Measurements from ENCODE around the gene MATN3. TPM values are rescaled to one million over a fixed set of nuclear protein-coding genes. Genes with fewer than 3 reads are reported as not detected.
A peak's percentile ranks its signal among the peaks of the same experiment; 100 is the strongest.

The MATN3 gene
- total RNA-seq, 1 donor from 2014 or later: 3.9 TPM

GRCh38 chr2:20054931-20055330 is 42.5 kb upstream of the MATN3 start:
- Histone ChIP-seq H3K27ac (no peak overlapping the region), H3K9me3 (no peaks in the 10 kb centered on the region), H3K36me3 (no peaks in the 10 kb centered on the region), H3K27me3 (no peaks in the 10 kb centered on the region), H3K4me1 (peaks cover 16% of the 10 kb centered on the region), H3K4me3 (no peak overlapping the region)
- DNase-seq (ENCODE audit: extremely low spot score in 2 of 2): no peak
- intact Hi-C loops (cut with DNase I): no loop called here
- TF ChIP-seq POLR2AphosphoS5 (IDR thresholded peaks at IDR 0.05; ENCODE audit: insufficient read depth in 1 of 2, low read depth in 1 of 2) (no peak), POLR2A (IDR thresholded peaks at IDR 0.05) (no peak)
- TF ChIP-seq, protein P1, sequence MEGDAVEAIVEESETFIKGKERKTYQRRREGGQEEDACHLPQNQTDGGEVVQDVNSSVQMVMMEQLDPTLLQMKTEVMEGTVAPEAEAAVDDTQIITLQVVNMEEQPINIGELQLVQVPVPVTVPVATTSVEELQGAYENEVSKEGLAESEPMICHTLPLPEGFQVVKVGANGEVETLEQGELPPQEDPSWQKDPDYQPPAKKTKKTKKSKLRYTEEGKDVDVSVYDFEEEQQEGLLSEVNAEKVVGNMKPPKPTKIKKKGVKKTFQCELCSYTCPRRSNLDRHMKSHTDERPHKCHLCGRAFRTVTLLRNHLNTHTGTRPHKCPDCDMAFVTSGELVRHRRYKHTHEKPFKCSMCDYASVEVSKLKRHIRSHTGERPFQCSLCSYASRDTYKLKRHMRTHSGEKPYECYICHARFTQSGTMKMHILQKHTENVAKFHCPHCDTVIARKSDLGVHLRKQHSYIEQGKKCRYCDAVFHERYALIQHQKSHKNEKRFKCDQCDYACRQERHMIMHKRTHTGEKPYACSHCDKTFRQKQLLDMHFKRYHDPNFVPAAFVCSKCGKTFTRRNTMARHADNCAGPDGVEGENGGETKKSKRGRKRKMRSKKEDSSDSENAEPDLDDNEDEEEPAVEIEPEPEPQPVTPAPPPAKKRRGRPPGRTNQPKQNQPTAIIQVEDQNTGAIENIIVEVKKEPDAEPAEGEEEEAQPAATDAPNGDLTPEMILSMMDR (IDR thresholded peaks at IDR 0.05): no peak

- intact Hi-C loops (cut with DNase I): no loop called here
- DNase-seq (ENCODE audit: extremely low spot score in 2 of 2): no peak
- TF ChIP-seq, protein P1 (IDR thresholded peaks at IDR 0.05): no peak
- TF ChIP-seq POLR2AphosphoS5 (IDR thresholded peaks at IDR 0.05; ENCODE audit: insufficient read depth in 1 of 2, low read depth in 1 of 2): no peak
- TF ChIP-seq POLR2A (IDR thresholded peaks at IDR 0.05): no peak
- Histone ChIP-seq H3K9me3 (no peaks in the 10 kb centered on the region), H3K4me3 (no peak overlapping the region), H3K4me1 (peaks cover 21% of the 10 kb centered on the region), H3K27me3 (no peaks in the 10 kb centered on the region), H3K27ac (no peak overlapping the region), H3K36me3 (no peaks in the 10 kb centered on the region)
Measured at GRCh38 chr2:20054119-20054518, 41.7 kb upstream of the MATN3 start.

DNA sequence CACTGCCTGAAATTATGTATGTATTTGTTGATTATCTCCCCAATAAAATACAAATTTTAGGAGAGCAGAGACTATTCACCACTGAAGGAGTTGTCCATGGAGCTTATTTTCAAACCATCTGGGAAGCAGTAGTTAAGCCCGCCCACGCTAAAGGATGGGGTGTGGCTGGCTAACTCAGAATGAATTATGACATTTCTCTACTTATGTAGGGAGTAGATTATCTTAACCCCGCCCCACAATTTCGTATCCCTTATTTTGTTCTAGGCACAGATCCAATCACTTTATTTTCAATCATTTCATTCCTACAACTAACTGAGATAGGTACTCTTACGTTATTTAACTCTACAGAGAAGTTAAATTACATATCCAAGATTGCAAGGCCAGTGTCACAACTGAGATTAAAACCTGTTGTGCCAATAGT is 40.4 kb upstream of the MATN3 start:
- no peaks in the 10 kb centered on the region for H3K9me3 ChIP-seq
- peaks cover 34% of the 10 kb centered on the region for H3K4me1 ChIP-seq
- no peaks in the 10 kb centered on the region for H3K36me3 ChIP-seq
- TF ChIP-seq POLR2A (IDR thresholded peaks at IDR 0.05): no peak
- peak in 1 of 2 donors; percentile 64 for TF ChIP-seq POLR2AphosphoS5 (IDR thresholded peaks at IDR 0.05; ENCODE audit: insufficient read depth in 1 of 2, low read depth in 1 of 2)
- TF ChIP-seq, protein P1 (IDR thresholded peaks at IDR 0.05): no peak
- no peaks in the 10 kb centered on the region for H3K27me3 ChIP-seq
- peak overlapping the region; percentile 74 to 89 for H3K4me3 ChIP-seq
- no peak for DNase-seq (ENCODE audit: extremely low spot score in 2 of 2)
- peak overlapping the region; percentile 97 for H3K27ac ChIP-seq
- intact Hi-C loops (cut with DNase I): no loop called here

GRCh38 chr2:20052229-20052851 is 39.9 kb upstream of the MATN3 start:
- Histone ChIP-seq H3K36me3 (no peaks in the 10 kb centered on the region), H3K9me3 (no peaks in the 10 kb centered on the region), H3K27ac (peak overlapping the region; percentile 97), H3K27me3 (no peaks in the 10 kb centered on the region), H3K4me1 (peaks cover 35% of the 10 kb centered on the region), H3K4me3 (peak overlapping the region; percentile 74 to 89)
- TF ChIP-seq POLR2AphosphoS5 (IDR thresholded peaks at IDR 0.05; ENCODE audit: insufficient read depth in 1 of 2, low read depth in 1 of 2): no peak
- TF ChIP-seq, protein P1 (IDR thresholded peaks at IDR 0.05): no peak
- TF ChIP-seq POLR2A (IDR thresholded peaks at IDR 0.05): no peak
- no peak for DNase-seq (ENCODE audit: extremely low spot score in 2 of 2)
- intact Hi-C loops (cut with DNase I): no loop called here

DNA sequence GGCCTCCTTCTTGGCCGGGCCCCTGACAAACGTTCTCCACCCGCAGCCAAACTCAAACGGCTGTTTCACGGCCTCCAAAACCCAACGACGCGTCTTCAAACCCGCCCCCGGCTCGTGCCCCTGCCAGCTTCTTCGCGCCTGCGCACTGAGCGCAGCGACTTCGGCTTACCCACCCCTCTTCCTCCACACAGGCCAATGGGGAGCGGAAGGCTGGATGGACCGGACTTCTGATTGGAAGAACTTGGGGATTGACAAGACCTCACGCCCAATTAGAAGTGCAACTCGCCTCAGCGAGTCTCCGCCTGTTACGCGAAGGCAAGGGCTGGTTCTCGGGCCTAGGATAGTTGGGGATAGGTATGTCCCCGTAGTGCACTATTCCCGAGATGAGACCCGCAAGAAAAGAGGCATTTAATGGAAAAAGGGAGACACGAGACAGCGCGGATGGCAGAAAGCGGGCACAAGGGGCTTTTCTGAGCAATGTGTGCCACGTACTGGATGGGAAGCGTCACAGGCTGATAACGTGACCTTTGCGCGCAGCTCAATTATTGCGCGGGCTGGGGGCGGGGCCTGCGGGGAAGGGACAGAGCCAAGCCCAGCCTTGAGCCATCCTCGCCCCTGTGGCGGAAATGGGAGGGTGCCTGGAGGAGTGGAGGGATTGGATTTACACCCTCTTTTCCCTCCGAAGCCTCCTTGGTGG is 39.2 kb upstream of the MATN3 start, which contains the start of gene LAPTM4A:
LAPTM4A (minus strand) TSS at position 97 of the 697 bp plus-strand sequence. CDS start 108 bp downstream, outside the sequence.
- Histone ChIP-seq H3K36me3 (no peaks in the 10 kb centered on the region), H3K4me3 (peak within 1 kb of the TSS; percentile 74 to 89), H3K4me1 (peaks cover 35% of the 10 kb centered on the region), H3K9me3 (no peaks in the 10 kb centered on the region), H3K27ac (peak within 1 kb of the TSS; percentile 97), H3K27me3 (no peaks in the 10 kb centered on the region)
- TF ChIP-seq, protein P1 (IDR thresholded peaks at IDR 0.05): peak in 1 of 3 experiments; percentile 27
- TF ChIP-seq POLR2A (IDR thresholded peaks at IDR 0.05) (peak; percentile 56 to 88), POLR2AphosphoS5 (IDR thresholded peaks at IDR 0.05; ENCODE audit: insufficient read depth in 1 of 2, low read depth in 1 of 2) (peak; percentile 88 to 99)
- intact Hi-C loops (cut with DNase I): no loop called here
- peak; percentile 99 to 100 for DNase-seq (ENCODE audit: extremely low spot score in 2 of 2)
